T-helper 9 cell (primary cell): ENCODE data around the gene WDR5B.

ENCODE experiments used
- DNase-seq: peaks from one replicate; pipeline ENCODE4 v3.0.0-alpha.2; 2020

WDR5B gene

DNA sequence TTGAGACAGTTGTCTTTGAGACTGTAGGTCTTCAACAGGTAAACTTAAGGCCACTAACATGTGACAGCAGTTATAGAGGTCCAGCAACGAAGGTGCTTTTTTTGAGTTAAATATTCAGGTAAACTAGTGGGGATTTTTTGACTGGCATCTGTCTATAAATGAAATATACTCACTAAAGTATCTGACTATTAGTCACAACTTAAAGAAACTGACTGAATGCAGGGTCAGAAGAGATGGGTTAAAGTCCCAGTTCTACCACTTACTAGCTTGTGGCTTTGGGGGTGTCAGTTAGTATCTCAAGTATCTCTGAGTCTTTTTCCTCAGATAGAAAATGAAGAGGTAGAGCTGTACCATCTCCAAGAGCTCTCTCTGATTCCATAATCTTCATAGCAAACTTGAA is 50.8 kb downstream of the WDR5B start:
- DNase-seq: no peak

DNA sequence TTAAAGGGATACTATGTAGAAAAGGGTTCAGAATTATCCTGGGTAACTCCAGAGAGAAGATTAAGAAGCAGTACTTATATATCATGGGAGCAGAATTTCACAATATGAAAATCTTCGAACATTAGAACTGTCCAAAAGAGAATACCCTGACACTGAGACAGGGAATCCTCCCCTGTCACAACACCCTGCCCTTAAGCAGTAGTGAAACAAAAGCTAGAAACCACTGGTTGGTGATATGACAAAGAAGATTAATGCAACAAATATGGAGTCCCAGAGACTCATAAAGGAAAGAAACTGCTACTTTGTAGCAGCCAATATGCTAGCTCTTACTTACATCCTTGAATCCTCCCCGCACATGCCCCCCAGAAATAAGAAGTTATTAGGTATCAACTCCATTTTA is 51.4 kb downstream of the WDR5B start:
- no peak for DNase-seq
